H1 (cell line): ENCODE data around the gene AGPAT2. TPM values are rescaled to one million over a fixed set of nuclear protein-coding genes. Genes with fewer than 3 reads are reported as not detected.

Source experiments
- CTCF ChIA-PET: fragments of 300-600 bp; sonication (Branson Sonifier 250); formaldehyde crosslinking; loops from one replicate; lab custom pipeline; 2021; ENCODE audit not compliant: partially characterized antibody; lab: Charles Lee
- POLR2A ChIA-PET: fragments of 300-600 bp; sonication (Branson Sonifier 250); formaldehyde crosslinking; loops from one replicate; lab custom pipeline; 2021; ENCODE audit warnings: inconsistent platforms; ENCODE audit not compliant: partially characterized antibody; lab: Charles Lee
- DNase-seq, 2 experiments: peaks; one replicate each; pipeline versions ENCODE4 v3.0.0 to v3.0.0-alpha.2; 2010 to 2022; ENCODE audit warnings: low spot score in 2 of 2, low read depth in 1 of 2, mixed read lengths in 1 of 2
- FAIRE-seq: peaks from 2 replicates; lab custom pipeline; 2011; peaks lifted over from hg19 to GRCh38; lab: Jason Lieb, UNC
- H2AFZ ChIP-seq: 2 replicates; pipeline ENCODE4 v1.8.1; 2012; ENCODE audit warnings: low read length, inconsistent platforms
- H2AK5ac ChIP-seq: 2 replicates; pipeline ENCODE4 v1.6.1; 2013; ENCODE audit warnings: low read depth, low read length
- H2BK120ac ChIP-seq: replicated peaks from 2 replicates; pipeline ENCODE3; 2013; ENCODE audit warnings: low read depth, low read length, inconsistent platforms
- H2BK12ac ChIP-seq: 2 replicates; pipeline ENCODE4 v1.6.1; 2013; ENCODE audit warnings: low read depth, low read length
- H2BK15ac ChIP-seq: 2 replicates; pipeline ENCODE4 v1.6.1; 2013; ENCODE audit warnings: low read length
- H2BK20ac ChIP-seq: 2 replicates; pipeline ENCODE4 v1.6.1; 2013; ENCODE audit warnings: low read length
- H2BK5ac ChIP-seq: 2 replicates; pipeline ENCODE4 v1.6.1; 2013; ENCODE audit warnings: low read depth, low read length
- H3K14ac ChIP-seq: 2 replicates; pipeline ENCODE4 v1.6.1; 2013; ENCODE audit warnings: inconsistent platforms; ENCODE audit not compliant: insufficient read length
- H3K18ac ChIP-seq: 2 replicates; pipeline ENCODE4 v1.6.1; 2013; ENCODE audit warnings: low read length; ENCODE audit errors: extremely low read depth
- H3K23ac ChIP-seq: 2 replicates; pipeline ENCODE4 v1.6.1; 2013; ENCODE audit warnings: inconsistent platforms; ENCODE audit not compliant: insufficient read length
- H3K23me2 ChIP-seq: 2 replicates; pipeline ENCODE4 v1.6.1; 2013; ENCODE audit warnings: low read depth, low read length
- H3K27ac ChIP-seq: 2 replicates; pipeline ENCODE4 v1.6.1; 2011; ENCODE audit warnings: low read depth, low read length, inconsistent platforms
- H3K27me3 ChIP-seq, 4 experiments: replicated peaks in 1 of 4; 1 replicate in 1 of 4; 2 replicates in 3 of 4; pipeline versions ENCODE4 v1.6.1 to v1.8.1; 2011 to 2013; ENCODE audit warnings: low read length in 3 of 4, mild to moderate bottlenecking in 3 of 4, inconsistent platforms in 2 of 4, mixed read lengths in 2 of 4, moderate library complexity in 1 of 4; ENCODE audit not compliant: control insufficient read depth in 3 of 4, insufficient read depth in 3 of 4; ENCODE audit errors: extremely low read depth in 1 of 4
- H3K36me3 ChIP-seq, 4 experiments: 2 replicates each; pipeline versions ENCODE4 v1.6.1 to v1.8.1; 2011 to 2013; ENCODE audit warnings: mild to moderate bottlenecking in 4 of 4, low read length in 3 of 4, moderate library complexity in 2 of 4, control low read depth in 1 of 4, inconsistent platforms in 1 of 4; ENCODE audit not compliant: insufficient read depth in 4 of 4, control insufficient read depth in 2 of 4
- H3K4ac ChIP-seq: replicated peaks from 2 replicates; pipeline ENCODE3; 2013; ENCODE audit warnings: low read length, low read depth, mixed read lengths, inconsistent platforms; ENCODE audit not compliant: insufficient read length
- H3K4me1 ChIP-seq, 4 experiments: replicated peaks in 1 of 4; 1 replicate in 1 of 4; 2 replicates in 3 of 4; pipeline versions ENCODE4 v1.6.1 to v1.8.1; 2011 to 2013; ENCODE audit warnings: low read length in 3 of 4, inconsistent platforms in 2 of 4, mixed read lengths in 1 of 4; ENCODE audit not compliant: insufficient read depth in 4 of 4, control insufficient read depth in 3 of 4
- H3K4me2 ChIP-seq, 2 experiments: 2 replicates each; pipeline versions ENCODE4 v1.6.1 to v1.8.1; 2011 to 2013; ENCODE audit warnings: low read depth in 2 of 2, low read length in 2 of 2, control low read depth in 1 of 2, inconsistent platforms in 1 of 2, mild to moderate bottlenecking in 1 of 2; ENCODE audit not compliant: insufficient read depth in 1 of 2
- H3K4me3 ChIP-seq, 4 experiments: fragments of 200-600, 300-600 bp in 1 of 4; sonication (generic), shearing (Covaris generic), sonication (Bioruptor Twin) in 1 of 4; 2 replicates each; pipeline versions ENCODE4 v1.5.1 to v1.8.1; 2011 to 2016; ENCODE audit warnings: low read length in 4 of 4, low read depth in 3 of 4, control low read depth in 2 of 4, inconsistent platforms in 2 of 4, mild to moderate bottlenecking in 2 of 4, mixed read lengths in 1 of 4, moderate library complexity in 1 of 4; ENCODE audit not compliant: insufficient read depth in 2 of 4; ENCODE audit errors: extremely low read depth in 1 of 4
- H3K56ac ChIP-seq: replicated peaks from 2 replicates; pipeline ENCODE3; 2013; ENCODE audit warnings: low read depth, mild to moderate bottlenecking, mixed read lengths, low read length, inconsistent platforms; ENCODE audit not compliant: insufficient read length
- H3K79me1 ChIP-seq: 2 replicates; pipeline ENCODE4 v1.6.1; 2013; ENCODE audit warnings: low read depth, low read length, control low read depth
- H3K79me2 ChIP-seq, 2 experiments: 2 replicates each; pipeline versions ENCODE4 v1.6.1 to v1.8.1; 2012 to 2013; ENCODE audit warnings: low read length in 2 of 2, mild to moderate bottlenecking in 2 of 2, inconsistent platforms in 1 of 2; ENCODE audit not compliant: insufficient read depth in 2 of 2, control insufficient read depth in 1 of 2
- H3K9ac ChIP-seq, 4 experiments: replicated peaks in 1 of 4; 1 replicate in 1 of 4; 2 replicates in 3 of 4; pipeline versions ENCODE4 v1.6.1 to v1.8.1; 2011 to 2013; ENCODE audit warnings: low read depth in 3 of 4, low read length in 3 of 4, control low read depth in 2 of 4, mild to moderate bottlenecking in 2 of 4, moderate library complexity in 2 of 4, inconsistent platforms in 1 of 4; ENCODE audit errors: extremely low read depth in 1 of 4
- H3K9me3 ChIP-seq, 2 experiments: 2 replicates each; pipeline versions ENCODE4 v1.6.1 to v1.8.1; 2012 to 2013; ENCODE audit warnings: mild to moderate bottlenecking in 2 of 2, moderate library complexity in 2 of 2, control low read depth in 1 of 2, inconsistent platforms in 1 of 2, low read depth in 1 of 2, low read length in 1 of 2, mixed read lengths in 1 of 2; ENCODE audit not compliant: insufficient read depth in 2 of 2
- H4K20me1 ChIP-seq, 2 experiments: replicated peaks in 1 of 2; 2 replicates each; pipeline versions ENCODE3 to v1.8.1; 2011 to 2013; ENCODE audit warnings: inconsistent platforms in 2 of 2, low read length in 2 of 2, mild to moderate bottlenecking in 1 of 2; ENCODE audit not compliant: insufficient read depth in 2 of 2, control insufficient read depth in 1 of 2
- H4K5ac ChIP-seq: 2 replicates; pipeline ENCODE4 v1.6.1; 2013; ENCODE audit warnings: low read length, low read depth, mixed read lengths, inconsistent platforms; ENCODE audit not compliant: insufficient read length
- H4K8ac ChIP-seq: 2 replicates; pipeline ENCODE4 v1.8.0; 2013; ENCODE audit warnings: mild to moderate bottlenecking, moderate library complexity, low read length, inconsistent platforms; ENCODE audit not compliant: insufficient read depth; ENCODE audit errors: extremely low read depth
- H4K91ac ChIP-seq: replicated peaks from 2 replicates; pipeline ENCODE3; 2013; ENCODE audit warnings: low read length, mixed read lengths, inconsistent platforms; ENCODE audit not compliant: insufficient read length
- CTCF ChIP-seq, 3 experiments: IDR thresholded peaks; 1 replicate in 2 of 3; 2 replicates in 1 of 3; pipeline versions ENCODE4 v1.5.1 to v1.6.1; 2011; ENCODE audit warnings: low read length in 3 of 3, mild to moderate bottlenecking in 3 of 3, inconsistent platforms in 2 of 3, low read depth in 1 of 3, moderate library complexity in 1 of 3; ENCODE audit not compliant: insufficient read depth in 1 of 3; ENCODE audit errors: control extremely low read depth in 1 of 3
- GABPA ChIP-seq: IDR thresholded peaks from 2 replicates; pipeline ENCODE4 v1.6.1; 2011; ENCODE audit warnings: mild to moderate bottlenecking, low read length, moderate library complexity, borderline replicate concordance; ENCODE audit not compliant: insufficient read depth
- RAD21 ChIP-seq, 2 experiments: IDR thresholded peaks in 1 of 2; conservative IDR thresholded peaks in 1 of 2; 2 replicates each; pipeline ENCODE4 v1.6.1; 2011; ENCODE audit warnings: low read depth in 2 of 2, low read length in 2 of 2, improper control_type of control experiment in 1 of 2, inconsistent platforms in 1 of 2, mild to moderate bottlenecking in 1 of 2, moderate library complexity in 1 of 2
- WGBS, 2 experiments: shearing (Covaris generic) in 1 of 2; methylation state at CpG; one replicate each; pipeline versions ENCODE4 v1.1.6 to v1.1.7; 2013 to 2015; ENCODE audit warnings: low lambda C conversion rate in 2 of 2, mixed read lengths in 2 of 2, inconsistent platforms in 1 of 2, low coverage in 1 of 2, missing lambda C conversion rate in 1 of 2; ENCODE audit not compliant: insufficient replicate concordance in 2 of 2, insufficient coverage in 1 of 2, insufficient read length in 1 of 2; ENCODE audit errors: extremely low coverage in 1 of 2, missing lambda C conversion rate in 1 of 2; 5-methylcytosine and 5-hydroxymethylcytosine counted together
- polyA plus RNA-seq, 7 experiments: library from polyadenylated mRNA; depleted of rRNA in 3 of 7; stranded (reverse) in 5 of 7; unstranded in 2 of 7; fragments of >200 nt in 5 of 7; fragments of 200-250 nt in 2 of 7; gene quantifications; 1 replicate in 5 of 7; 2 replicates in 1 of 7; 4 replicates in 1 of 7; pipeline versions ENCODE4 v1.2.1 to v1.2.3, GENCODE V29; 2011 to 2013; ENCODE audit warnings: missing spikeins in 2 of 7, mixed read lengths in 2 of 7
- total RNA-seq: library from RNA; stranded (reverse); fragmentation: NEBNext Ultra II Directional; extraction: Animal tissue kit (Norgen Biotek cat#: 25700); gene quantifications from 2 replicates; pipeline ENCODE4 v1.2.1, GENCODE V29; 2021

AGPAT2 gene
- total and polyA plus RNA-seq, 2 of the 8 experiments (the other 6 are each of a cell fraction or from before 2014, with no cell fraction given), result 31.6 to 37.6 TPM

GRCh38 chr9:136626740-136627642, 60.3 kb downstream of the AGPAT2 start:
- Histone ChIP-seq H3K36me3 (no peaks in the 10 kb centered on the region), H3K27ac (no peak overlapping the region), H2BK12ac (peak overlapping the region; percentile 84; the same call in 1 of the 2 replicates), H3K79me2 (no peaks in the 10 kb centered on the region), H4K20me1 (peaks cover 0 to 9% of the 10 kb centered on the region in 2 experiments), H2BK120ac (no peak overlapping the region), H3K23ac (no peak overlapping the region), H3K56ac (no peak overlapping the region), H3K23me2 (no peaks in the 10 kb centered on the region), H2AK5ac (peak overlapping the region; percentile 41; the same call in 1 of the 2 replicates), H2BK15ac (0 out of 2 replicates have a peak overlapping the region, but pooled peaks have one; percentile 72), H4K91ac (peak overlapping the region; percentile 65), H2AFZ (no peak overlapping the region), H3K4me2 (no peak overlapping the region), H3K27me3 (no peaks in the 10 kb centered on the region), H3K18ac (no peak overlapping the region), H4K8ac (no peak overlapping the region; the same call in 1 of the 2 replicates), H2BK5ac (0 out of 2 replicates have a peak overlapping the region, but pooled peaks have one; percentile 16), H3K14ac (no peak overlapping the region), H3K4ac (peak overlapping the region; percentile 85), H3K9ac (no peak overlapping the region), H3K4me3 (no peak overlapping the region), H4K5ac (no peak overlapping the region), H3K4me1 (peaks cover 0 to 9% (median 0%) of the 10 kb centered on the region in 4 experiments; a peak in 3 of 7 replicates), H3K9me3 (no peaks in the 10 kb centered on the region), H3K79me1 (no peaks in the 10 kb centered on the region), H2BK20ac (0 out of 2 replicates have a peak overlapping the region, but pooled peaks have one; percentile 93)
- FAIRE-seq (no peak), DNase-seq (peak in 1 of 2 experiments; percentile 56)
- TF ChIP-seq RAD21 (IDR thresholded peaks at IDR 0.05 in 1 of 2, conservative IDR thresholded peaks at IDR 0.05 in 1 of 2; ENCODE audit: low read depth in 2 of 2, low read length in 2 of 2), result peak; percentile 19 to 35; a peak in 3 of 4 replicates
- peak in 2 of 3 experiments; percentile 19; a peak in 2 of 4 replicates for TF ChIP-seq CTCF (IDR thresholded peaks at IDR 0.05; ENCODE audit: control extremely low read depth in 1 of 3, insufficient read depth in 1 of 3, low read depth in 1 of 3, low read length in 3 of 3)
- no peak for TF ChIP-seq GABPA
- POLR2A ChIA-PET, result interaction anchor here (0.5 to 1.7 kb wide), 7 partner anchors 21 to 139 kb away, joined by 3 to 7 read pairs (median 3); no protein-coding TSS in a partner anchor
- CTCF ChIA-PET, result interaction anchor here (0.5 to 9.6 kb wide), 23 partner anchors 10 to 238 kb away, joined by 3 to 253 read pairs (median 5); partner anchors contain the start of gene EGFL7
- WGBS, 2 experiments, result 86% methylated on average over 23 of the region's 25 CpGs; no CpG with 5 or more reads in 1 of the 2 experiments
